SU-DHL-6 (cell line): Measurements from ENCODE around the gene CNPY1.

Experiments
- H2AFZ ChIP-seq: fragments of 200-600 bp; sonication (generic); 2 replicates; pipeline ENCODE4 v1.6.1; 2014; ENCODE audit warnings: low read depth, mild to moderate bottlenecking, moderate library complexity, mixed read lengths, antibody characterized with exemption, low read length; ENCODE audit not compliant: severe bottlenecking
- H3F3A ChIP-seq: fragments of 200-600 bp; shearing (Covaris generic); 2 replicates; pipeline ENCODE4 v1.6.0; 2016; ENCODE audit warnings: antibody characterized with exemption, mild to moderate bottlenecking; ENCODE audit not compliant: insufficient read depth
- H3K27ac ChIP-seq: fragments of 200-600 bp; sonication (generic); 2 replicates; pipeline ENCODE4 v1.5.1; 2016; ENCODE audit warnings: low read depth, mild to moderate bottlenecking, low read length, moderate library complexity, mixed read lengths
- H3K27me3 ChIP-seq: fragments of 200-600 bp; sonication (generic), shearing (Covaris generic); 2 replicates; pipeline ENCODE4 v1.6.0; 2014; ENCODE audit warnings: mild to moderate bottlenecking, low read length
- H3K36me3 ChIP-seq: fragments of 200-600 bp; sonication (generic); 2 replicates; pipeline ENCODE4 v1.6.1; 2014; ENCODE audit warnings: mild to moderate bottlenecking, low read length, mixed read lengths
- H3K4me2 ChIP-seq: fragments of 300-600, 200-600 bp; shearing (Covaris generic), sonication (generic); 2 replicates; pipeline ENCODE4 v1.6.0; 2014; ENCODE audit warnings: low read length, low read depth, mild to moderate bottlenecking; ENCODE audit not compliant: poor library complexity, severe bottlenecking
- H3K4me3 ChIP-seq: fragments of 200-600 bp; sonication (generic); 2 replicates; pipeline ENCODE4 v1.5.1; 2014; ENCODE audit warnings: antibody characterized with exemption, low read length, mild to moderate bottlenecking, mixed read lengths; ENCODE audit not compliant: insufficient read depth, poor library complexity, severe bottlenecking
- H3K79me2 ChIP-seq: fragments of 200-600 bp; sonication (generic); 2 replicates; pipeline ENCODE4 v1.6.1; 2014; ENCODE audit warnings: mild to moderate bottlenecking, low read length, moderate library complexity; ENCODE audit not compliant: insufficient read depth
- H3K9ac ChIP-seq: fragments of 200-600 bp; sonication (generic); 2 replicates; pipeline ENCODE4 v1.7.0; 2014; ENCODE audit warnings: mild to moderate bottlenecking, low read length
- H3K9me2 ChIP-seq: fragments of 200-600 bp; sonication (generic); replicated peaks from 2 replicates; pipeline ENCODE4 v1.6.1; 2014; ENCODE audit warnings: low read length; ENCODE audit not compliant: insufficient read depth
- H3K9me3 ChIP-seq: fragments of 200-600 bp; sonication (generic); 2 replicates; pipeline ENCODE4 v1.6.1; 2014; ENCODE audit warnings: low read length, mixed read lengths; ENCODE audit not compliant: insufficient read depth
- H4K20me1 ChIP-seq: fragments of 200-600 bp; sonication (generic); 2 replicates; pipeline ENCODE4 v1.6.1; 2014; ENCODE audit warnings: low read depth, mild to moderate bottlenecking, antibody characterized with exemption, low read length, moderate library complexity, mixed read lengths
- CTCF ChIP-seq: fragments of 200-600 bp; sonication (generic); IDR thresholded peaks from one replicate; pipeline ENCODE4 v1.5.1; 2017; ENCODE audit warnings: antibody characterized with exemption, mild to moderate bottlenecking, low read length, moderate library complexity; ENCODE audit not compliant: insufficient read depth, poor library complexity, severe bottlenecking
- EZH2phosphoT487 ChIP-seq: fragments of 200-600 bp; sonication (generic), shearing (Covaris generic); conservative IDR thresholded peaks from 2 replicates; pipeline ENCODE4 v1.6.1; 2018; ENCODE audit warnings: mild to moderate bottlenecking, antibody characterized with exemption, low read length, moderate library complexity, mixed read lengths

CNPY1 gene

GRCh38 chr7:155576900-155577508 lies 30.6 kb upstream of the CNPY1 start:
- Histone ChIP-seq H3K4me3 (no peak overlapping the region), H3K27me3 (no peaks in the 10 kb centered on the region), H3K9me2 (no peaks in the 10 kb centered on the region), H3K9ac (no peak overlapping the region), H4K20me1 (no peaks in the 10 kb centered on the region), H3K79me2 (no peaks in the 10 kb centered on the region), H3K27ac (no peak overlapping the region), H3K4me2 (no peak overlapping the region), H2AFZ (no peak overlapping the region), H3K36me3 (no peaks in the 10 kb centered on the region), H3F3A (no peaks in the 10 kb centered on the region), H3K9me3 (no peaks in the 10 kb centered on the region)
- TF ChIP-seq CTCF (no peak), EZH2phosphoT487 (no peak)

- Histone ChIP-seq H2AFZ (no peak overlapping the region), H3K9me2 (no peaks in the 10 kb centered on the region), H3K79me2 (no peaks in the 10 kb centered on the region), H4K20me1 (no peaks in the 10 kb centered on the region), H3K36me3 (no peaks in the 10 kb centered on the region), H3K4me2 (no peak overlapping the region), H3K9me3 (no peaks in the 10 kb centered on the region), H3K27me3 (no peaks in the 10 kb centered on the region), H3K9ac (no peak overlapping the region), H3F3A (no peaks in the 10 kb centered on the region), H3K4me3 (no peak overlapping the region), H3K27ac (no peak overlapping the region)
- no peak for TF ChIP-seq EZH2phosphoT487
- TF ChIP-seq CTCF = no peak
Observed at GRCh38 chr7:155576416-155576815, 30.1 kb upstream of the CNPY1 start.

- Histone ChIP-seq H3K27ac (no peak overlapping the region), H3K9ac (no peak overlapping the region), H2AFZ (no peak overlapping the region), H3K79me2 (no peaks in the 10 kb centered on the region), H3K36me3 (no peaks in the 10 kb centered on the region), H3K9me2 (no peaks in the 10 kb centered on the region), H3K4me2 (no peak overlapping the region), H3K27me3 (no peaks in the 10 kb centered on the region), H3F3A (no peaks in the 10 kb centered on the region), H3K9me3 (no peaks in the 10 kb centered on the region), H3K4me3 (no peak overlapping the region), H4K20me1 (no peaks in the 10 kb centered on the region)
- no peak for TF ChIP-seq EZH2phosphoT487
- no peak for TF ChIP-seq CTCF
Observed at GRCh38 chr7:155574556-155575290, 28.4 kb upstream of the CNPY1 start.
